GM21825 (cell line): ENCODE measurements around the gene INA.

Experiments used
- ATAC-seq: cut with Tn5 transposase; IDR thresholded peaks from one replicate; pipeline ENCODE4 v1.9.1; 2021; ENCODE audit warnings: mild to moderate bottlenecking, moderate library complexity; ENCODE audit not compliant: unreplicated experiment

The INA gene

GRCh38 chr10:103273041-103273441 is 3.9 kb upstream of the INA start:
- no peak for ATAC-seq

GRCh38 chr10:103276251-103276895 is 565 bp upstream of the INA start:
- no peak for ATAC-seq

- ATAC-seq: no peak
Observed at GRCh38 chr10:103277713-103278536, 987 bp downstream of the INA start.

GRCh38 chr10:103278537-103278823 is 1.5 kb downstream of the INA start:
- no peak for ATAC-seq

GRCh38 chr10:103278862-103279298 is 1.9 kb downstream of the INA start:
- no peak for ATAC-seq

- ATAC-seq: no peak
Observed at GRCh38 chr10:103280031-103280430, 3.1 kb downstream of the INA start.

- ATAC-seq: no peak
Observed at GRCh38 chr10:103280506-103280905, 3.6 kb downstream of the INA start.

- ATAC-seq: no peak
Observed at GRCh38 chr10:103281753-103282152, 4.8 kb downstream of the INA start.

- no peak for ATAC-seq
Observed at GRCh38 chr10:103282961-103283360, 6.0 kb downstream of the INA start.

GRCh38 chr10:103284170-103284569 is 7.2 kb downstream of the INA start:
- ATAC-seq: no peak

- ATAC-seq: no peak
Observed at GRCh38 chr10:103287992-103288391, 11.1 kb downstream of the INA start.

GRCh38 chr10:103291588-103291987 is 14.7 kb downstream of the INA start:
- no peak for ATAC-seq

- ATAC-seq: no peak
Observed at GRCh38 chr10:103295374-103296015, 18.6 kb downstream of the INA start.

GRCh38 chr10:103307594-103307993 is 30.7 kb downstream of the INA start:
- no peak for ATAC-seq

- ATAC-seq: no peak
Observed at GRCh38 chr10:103310197-103310596, 33.3 kb downstream of the INA start.

GRCh38 chr10:103316087-103316486 is 39.1 kb downstream of the INA start:
- ATAC-seq: no peak

GRCh38 chr10:103327906-103328305 is 51.0 kb downstream of the INA start:
- ATAC-seq: no peak

GRCh38 chr10:103333934-103334520 is 57.1 kb downstream of the INA start:
- ATAC-seq: no peak

GRCh38 chr10:103334567-103334966 is 57.6 kb downstream of the INA start:
- ATAC-seq: no peak

GRCh38 chr10:103336370-103336769 is 59.4 kb downstream of the INA start:
- no peak for ATAC-seq
